GM18868 (cell line): Measurements from ENCODE around the gene MAMDC2.

Source experiments
- ATAC-seq: cut with Tn5 transposase; IDR thresholded peaks from one replicate; pipeline ENCODE4 v1.9.1; 2021; ENCODE audit warnings: mild to moderate bottlenecking, moderate library complexity; ENCODE audit not compliant: unreplicated experiment

MAMDC2 gene, protein sequence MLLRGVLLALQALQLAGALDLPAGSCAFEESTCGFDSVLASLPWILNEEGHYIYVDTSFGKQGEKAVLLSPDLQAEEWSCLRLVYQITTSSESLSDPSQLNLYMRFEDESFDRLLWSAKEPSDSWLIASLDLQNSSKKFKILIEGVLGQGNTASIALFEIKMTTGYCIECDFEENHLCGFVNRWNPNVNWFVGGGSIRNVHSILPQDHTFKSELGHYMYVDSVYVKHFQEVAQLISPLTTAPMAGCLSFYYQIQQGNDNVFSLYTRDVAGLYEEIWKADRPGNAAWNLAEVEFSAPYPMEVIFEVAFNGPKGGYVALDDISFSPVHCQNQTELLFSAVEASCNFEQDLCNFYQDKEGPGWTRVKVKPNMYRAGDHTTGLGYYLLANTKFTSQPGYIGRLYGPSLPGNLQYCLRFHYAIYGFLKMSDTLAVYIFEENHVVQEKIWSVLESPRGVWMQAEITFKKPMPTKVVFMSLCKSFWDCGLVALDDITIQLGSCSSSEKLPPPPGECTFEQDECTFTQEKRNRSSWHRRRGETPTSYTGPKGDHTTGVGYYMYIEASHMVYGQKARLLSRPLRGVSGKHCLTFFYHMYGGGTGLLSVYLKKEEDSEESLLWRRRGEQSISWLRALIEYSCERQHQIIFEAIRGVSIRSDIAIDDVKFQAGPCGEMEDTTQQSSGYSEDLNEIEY

DNA sequence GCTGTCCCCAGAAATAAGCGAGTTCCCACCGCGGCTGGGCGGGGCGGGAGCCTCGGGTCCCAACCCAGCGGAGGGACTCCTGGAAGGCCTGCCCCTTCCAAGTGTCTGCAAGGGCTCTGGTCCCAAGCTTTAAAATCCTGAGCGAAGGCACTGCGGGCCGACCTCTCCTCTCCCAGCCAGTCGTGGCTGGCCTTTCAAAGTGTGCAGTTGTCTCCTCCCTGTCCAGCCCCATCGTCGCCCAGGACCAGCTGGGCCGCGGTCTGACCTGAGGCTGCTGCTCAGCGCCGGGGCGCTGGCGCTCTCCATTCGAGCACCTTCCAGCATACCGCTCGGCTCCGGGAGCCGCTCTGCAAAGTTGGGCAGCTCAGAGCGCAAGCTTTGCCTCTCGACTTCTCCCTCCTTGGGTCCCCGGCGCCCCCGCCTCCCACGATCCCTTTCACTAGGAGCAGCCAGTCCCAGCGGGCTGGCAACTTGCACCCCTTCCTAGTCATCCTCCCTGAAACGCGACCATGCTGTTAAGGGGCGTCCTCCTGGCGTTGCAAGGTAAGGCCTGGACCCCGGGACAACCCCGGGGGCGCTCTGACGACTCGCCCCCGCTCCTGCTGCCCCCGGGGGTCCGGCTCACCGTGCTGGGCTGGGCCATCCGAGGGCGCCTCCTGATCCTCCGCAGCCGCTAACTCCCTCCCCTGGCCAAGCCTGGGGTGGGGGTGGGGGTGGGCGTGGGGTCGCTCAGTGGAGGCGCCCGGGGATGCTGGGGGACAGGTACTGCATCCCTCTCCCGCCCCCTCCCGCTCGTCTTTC lies at the start of gene MAMDC2:
TSS of gene MAMDC2 (plus strand) at position 160 of the 801 bp plus-strand sequence. CDS start at position 510, 350 bp downstream.
- ATAC-seq: no peak

DNA sequence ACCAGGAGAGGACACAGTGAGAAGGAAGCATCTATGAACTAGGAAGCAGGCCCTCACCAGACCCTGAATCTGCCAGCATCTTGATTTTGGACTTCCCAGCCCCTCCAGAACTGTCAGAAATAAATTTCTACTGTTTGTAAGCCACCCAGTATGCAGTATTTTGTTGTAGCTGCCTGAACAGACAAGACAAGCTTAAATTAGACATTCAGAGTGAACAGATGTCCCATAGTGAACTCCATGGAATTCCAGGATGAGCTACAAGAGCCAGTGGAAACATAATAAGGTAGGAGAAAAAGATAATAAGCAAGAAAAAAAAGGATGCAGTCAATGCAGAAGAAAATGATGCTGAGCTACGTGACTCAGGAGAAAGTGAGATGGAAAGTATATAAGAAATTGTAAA lies 47.8 kb upstream of the MAMDC2 start:
- no peak for ATAC-seq

- no peak for ATAC-seq
These were observed 46.7 kb upstream of the MAMDC2 start for GRCh38 chr9:69996967-69997366.

- no peak for ATAC-seq
These were observed 46.1 kb upstream of the MAMDC2 start for GRCh38 chr9:69997524-69997923.

DNA sequence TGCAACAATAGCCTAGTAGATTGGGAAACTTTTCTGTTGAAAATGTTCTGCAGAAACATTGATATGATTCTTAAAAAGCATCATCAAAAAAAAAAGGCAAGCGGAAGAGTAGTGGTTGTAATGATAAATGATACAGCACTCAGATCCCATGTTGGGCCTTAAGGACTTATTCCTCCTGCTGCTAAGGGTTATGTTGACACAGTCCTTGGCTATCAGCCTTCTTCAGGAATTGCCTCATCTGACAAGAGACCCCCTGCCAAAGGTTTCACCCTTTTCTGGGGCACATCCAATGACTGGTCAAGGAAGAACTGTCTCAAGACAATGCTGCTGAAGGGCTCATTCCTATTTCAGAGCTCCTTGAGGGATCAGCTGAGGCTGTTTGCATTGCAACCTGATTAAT lies 44.3 kb upstream of the MAMDC2 start:
- no peak for ATAC-seq

GRCh38 chr9:70000469-70000868 lies 43.2 kb upstream of the MAMDC2 start:
- no peak for ATAC-seq

DNA sequence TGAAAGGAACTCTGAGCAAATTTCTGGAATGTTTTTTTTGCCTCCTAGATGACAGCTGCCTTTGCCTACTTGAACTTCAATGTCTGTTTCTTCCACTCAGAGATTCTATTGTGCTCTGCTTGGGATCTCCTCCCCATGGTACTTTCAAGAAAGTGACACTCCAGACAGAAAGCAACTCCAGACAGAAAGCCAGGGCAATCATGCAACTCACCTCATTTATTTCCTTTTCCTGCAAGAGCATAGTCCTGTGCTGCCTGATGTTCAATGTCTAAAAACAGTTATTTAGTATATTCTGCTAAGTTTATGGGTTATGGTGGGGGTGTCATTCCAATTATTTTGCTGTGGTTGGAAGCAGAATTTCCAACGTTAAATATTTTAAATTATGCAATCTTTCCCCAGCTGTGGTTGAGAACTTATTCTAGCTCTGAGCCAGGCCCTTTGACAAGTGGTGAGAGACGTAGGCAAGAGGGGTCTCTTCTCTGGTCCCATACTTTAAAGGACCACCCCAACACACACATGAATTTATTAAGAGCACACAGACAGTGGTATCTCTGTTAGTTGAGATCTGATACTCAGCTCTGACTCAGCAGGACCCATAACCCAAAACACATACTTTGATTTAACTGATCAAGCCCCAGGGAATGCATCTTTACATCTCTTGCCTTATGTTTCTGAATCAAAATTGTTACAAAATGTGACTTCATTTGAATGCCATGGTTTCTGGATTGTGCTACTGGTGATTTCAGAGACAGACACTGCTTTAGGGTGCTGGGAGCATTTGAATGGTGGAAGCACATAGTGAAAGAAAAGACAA lies 39.5 kb upstream of the MAMDC2 start:
- ATAC-seq: no peak

GRCh38 chr9:70006306-70006705 lies 37.3 kb upstream of the MAMDC2 start:
- no peak for ATAC-seq

DNA sequence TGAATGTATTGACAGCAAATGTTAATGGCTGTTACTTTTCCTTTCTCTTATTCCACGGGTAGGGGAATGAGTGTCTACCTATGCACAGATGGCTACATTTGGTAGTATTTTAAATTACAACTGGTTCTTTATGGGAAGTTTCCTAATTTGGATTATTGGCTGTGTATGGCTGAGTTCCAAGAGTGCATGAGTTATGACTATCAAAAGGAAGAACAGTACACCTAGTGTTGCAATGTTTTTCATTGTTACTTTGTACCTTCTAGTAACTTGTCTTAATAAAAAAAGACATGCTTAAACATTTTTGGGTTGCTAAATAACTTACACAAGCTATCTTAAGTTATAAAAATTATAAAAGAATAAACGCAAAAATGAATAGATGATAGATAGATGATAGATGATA lies 35.8 kb upstream of the MAMDC2 start:
- ATAC-seq: no peak

DNA sequence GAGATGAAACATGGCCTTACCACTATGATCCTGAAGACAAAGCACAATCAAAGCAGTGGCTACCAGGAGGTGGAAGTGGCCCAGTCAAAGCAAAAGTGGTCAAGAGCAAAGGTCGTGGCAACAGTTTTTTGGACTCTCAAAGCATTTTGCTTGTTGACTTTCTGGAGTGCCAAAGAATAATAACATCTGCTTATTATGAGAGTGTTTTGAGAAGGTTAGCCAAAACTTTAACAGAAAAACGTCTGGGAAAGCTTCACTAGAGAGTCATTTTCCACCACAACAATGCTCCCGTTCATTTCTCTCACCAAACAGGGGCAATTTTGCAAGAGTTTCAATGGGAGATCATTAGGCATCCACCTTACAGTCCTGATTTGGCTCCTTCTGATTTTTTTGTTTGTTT lies 33.6 kb upstream of the MAMDC2 start:
- no peak for ATAC-seq

DNA sequence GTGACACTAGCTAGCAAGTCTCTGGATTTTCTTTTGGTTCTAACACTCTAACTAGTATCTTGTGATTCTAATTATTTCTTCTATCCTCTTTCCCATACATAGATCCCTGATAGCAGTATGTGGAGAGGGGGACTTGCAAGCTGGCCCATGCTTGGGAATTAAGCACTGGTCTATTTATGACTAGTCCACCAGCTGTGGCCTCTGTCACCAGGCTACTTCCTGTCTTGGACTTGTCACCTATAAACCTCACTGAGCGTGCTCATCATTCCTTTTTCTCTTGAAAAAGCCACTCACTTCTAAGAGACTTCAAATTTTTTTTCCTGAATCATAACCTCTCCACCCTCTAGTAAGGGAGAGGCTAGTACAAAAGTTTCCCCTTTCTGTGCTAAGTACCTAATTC lies 32.3 kb upstream of the MAMDC2 start:
- no peak for ATAC-seq

GRCh38 chr9:70012569-70012968 lies 31.1 kb upstream of the MAMDC2 start:
- no peak for ATAC-seq

GRCh38 chr9:70013598-70014196 lies 30.0 kb upstream of the MAMDC2 start:
- no peak for ATAC-seq

DNA sequence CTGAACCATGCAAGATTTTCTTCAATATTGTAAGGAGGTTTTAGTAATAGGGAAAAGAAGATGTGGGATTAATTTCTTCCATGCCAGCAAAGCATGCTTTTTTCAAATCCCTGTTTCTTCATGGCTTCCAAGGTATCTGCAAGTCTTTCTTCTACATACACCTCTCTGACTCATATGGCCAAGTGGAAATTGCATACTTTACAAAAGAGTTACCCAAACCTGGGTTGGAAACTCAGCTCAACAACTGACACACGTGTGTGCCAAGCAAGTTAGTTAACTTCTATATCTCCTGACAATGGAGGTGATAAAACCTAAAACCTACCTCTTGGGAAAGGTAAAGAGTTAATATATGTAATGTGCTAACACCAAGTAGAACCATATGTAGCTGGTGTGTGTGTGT lies 28.5 kb upstream of the MAMDC2 start:
- ATAC-seq: no peak

GRCh38 chr9:70020217-70020616 lies 23.4 kb upstream of the MAMDC2 start:
- ATAC-seq: no peak

DNA sequence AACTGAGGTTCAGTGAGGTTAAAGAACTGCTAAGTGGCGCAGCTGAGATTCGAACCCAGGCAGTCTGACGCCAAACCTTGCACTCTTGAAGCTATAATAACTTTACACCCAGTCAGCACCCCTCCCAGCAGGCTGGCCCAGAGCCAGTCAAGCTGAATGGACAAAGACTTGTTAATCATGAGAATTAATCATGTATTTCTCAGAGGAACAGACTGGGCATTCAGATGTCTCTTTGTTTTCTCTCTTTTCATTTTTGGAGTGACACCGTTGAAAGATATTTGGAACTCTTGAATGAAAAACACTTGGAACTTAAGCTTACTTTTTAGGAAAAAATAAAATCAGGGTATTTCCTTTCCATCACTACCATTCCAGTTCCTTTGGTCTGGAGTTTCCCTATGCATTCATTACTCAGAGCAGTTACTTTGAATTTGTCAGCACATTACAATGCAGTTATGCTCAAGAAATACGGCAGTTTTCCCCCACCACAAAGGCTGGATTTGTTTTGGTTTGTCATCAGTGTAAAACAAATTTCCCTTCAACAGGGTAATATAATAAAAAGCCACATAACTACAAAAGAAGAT lies 22.6 kb upstream of the MAMDC2 start:
- ATAC-seq: no peak

GRCh38 chr9:70028287-70028686 lies 15.4 kb upstream of the MAMDC2 start:
- ATAC-seq: no peak

DNA sequence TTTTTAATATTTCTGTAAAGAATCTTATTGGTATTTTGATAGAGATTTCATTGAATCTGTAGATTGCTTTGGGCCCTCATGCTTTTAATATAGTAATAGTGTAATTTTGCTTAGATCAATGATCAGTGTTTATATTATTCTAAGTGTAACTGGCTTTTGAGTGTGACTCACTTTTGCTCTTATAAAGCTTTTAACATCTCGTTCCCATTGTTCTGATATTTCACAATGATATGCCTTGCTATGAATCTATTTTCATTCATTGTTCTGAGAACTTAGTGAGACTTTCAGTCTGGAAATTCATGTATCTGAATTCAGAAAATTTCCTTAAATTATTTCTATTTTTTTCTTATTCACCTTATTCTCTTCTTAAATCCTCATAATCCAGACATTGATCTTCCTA lies 13.5 kb upstream of the MAMDC2 start:
- no peak for ATAC-seq

DNA sequence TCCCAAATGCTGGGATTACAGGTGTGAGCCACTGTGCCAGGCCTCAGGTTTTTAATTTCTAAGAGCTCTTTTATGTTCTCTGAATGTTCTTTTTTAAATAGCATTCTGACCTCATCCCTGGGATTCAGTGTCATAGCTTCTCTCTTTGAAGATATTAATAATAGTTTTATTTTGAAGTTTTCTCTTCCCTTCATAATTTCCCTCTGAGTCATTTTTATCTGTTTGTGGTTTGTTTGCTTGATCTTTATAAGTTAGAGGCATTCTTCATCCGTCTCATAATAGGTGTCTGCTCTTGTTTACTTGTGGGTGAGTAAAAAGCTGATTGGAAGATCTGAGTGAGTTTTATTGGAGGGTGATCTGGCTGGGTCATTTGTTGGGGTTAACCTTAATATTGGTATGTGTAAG lies 12.5 kb upstream of the MAMDC2 start:
- no peak for ATAC-seq

GRCh38 chr9:70034271-70034711 lies 9.4 kb upstream of the MAMDC2 start:
- ATAC-seq: no peak
